MCF 10A (cell line): ENCODE data around the gene ELF1. TPM values are rescaled to one million over a fixed set of nuclear protein-coding genes. Genes with fewer than 3 reads are reported as not detected.
A peak's percentile ranks its signal among the peaks of the same experiment; 100 is the strongest.

ENCODE experiments used
- BruUV-seq: library from RNA; stranded (reverse); fragments of 400-500 nt; replicated peaks from 2 replicates; lab custom pipeline; 2021; lab: Mats Ljungman, UMichigan
- CTCF ChIA-PET: fragments of 300-600 bp; sonication (Branson Sonifier 250); formaldehyde crosslinking; extraction: SDS; loops from one replicate; lab custom pipeline; 2021; ENCODE audit warnings: antibody characterized with exemption, inconsistent platforms; lab: Yijun Ruan, JAX
- POLR2A ChIA-PET: fragments of 300-600, 350-650 bp; sonication (Branson Sonifier 250); formaldehyde crosslinking; extraction: SDS; loops from one replicate; lab custom pipeline; 2020; ENCODE audit warnings: antibody characterized with exemption, inconsistent platforms; lab: Yijun Ruan, JAX
- DNase-seq: peaks from one replicate; pipeline ENCODE4 v3.0.0-alpha.2; 2018; ENCODE audit not compliant: unreplicated experiment
- H3K27ac Mint-ChIP-seq: one replicate; pipeline ENCODE4 v1.8.0; 2022; ENCODE audit warnings: mild to moderate bottlenecking, low read depth, mixed read lengths; ENCODE audit not compliant: unreplicated experiment
- H3K27me3 Mint-ChIP-seq: one replicate; pipeline ENCODE4 v1.8.0; 2022; ENCODE audit warnings: mixed read lengths; ENCODE audit not compliant: insufficient read depth, unreplicated experiment
- H3K36me3 Mint-ChIP-seq: one replicate; pipeline ENCODE4 v1.8.0; 2022; ENCODE audit warnings: mild to moderate bottlenecking, moderate library complexity, mixed read lengths; ENCODE audit not compliant: insufficient read depth, unreplicated experiment
- H3K4me1 Mint-ChIP-seq: one replicate; pipeline ENCODE4 v1.8.0; 2022; ENCODE audit warnings: mixed read lengths; ENCODE audit not compliant: insufficient read depth, unreplicated experiment
- H3K4me3 Mint-ChIP-seq: one replicate; pipeline ENCODE4 v1.8.0; 2022; ENCODE audit warnings: mild to moderate bottlenecking, moderate library complexity, mixed read lengths; ENCODE audit not compliant: unreplicated experiment
- H3K9me3 Mint-ChIP-seq: one replicate; pipeline ENCODE4 v1.8.0; 2022; ENCODE audit warnings: mixed read lengths; ENCODE audit not compliant: unreplicated experiment
- intact Hi-C: fragments of 100-400 bp; cut with micrococcal nuclease; formaldehyde crosslinking; loops from 2 replicates; pipeline ENCODE4 v1.14.1; 2022
- total RNA-seq: library from RNA; stranded (reverse); gene quantifications from 2 replicates; pipeline ENCODE4 v1.2.3, GENCODE V29; 2022
- TF ChIP-seq, protein P1 (sequence below): fragments of 200-600 bp; IDR thresholded peaks from one replicate; pipeline ENCODE4 v1.8.0; 2022; ENCODE audit warnings: antibody characterized with exemption, mild to moderate bottlenecking; ENCODE audit not compliant: unreplicated experiment

The ELF1 gene
- total RNA-seq, 1 experiment from 2014 or later, result 73.7 TPM

DNA sequence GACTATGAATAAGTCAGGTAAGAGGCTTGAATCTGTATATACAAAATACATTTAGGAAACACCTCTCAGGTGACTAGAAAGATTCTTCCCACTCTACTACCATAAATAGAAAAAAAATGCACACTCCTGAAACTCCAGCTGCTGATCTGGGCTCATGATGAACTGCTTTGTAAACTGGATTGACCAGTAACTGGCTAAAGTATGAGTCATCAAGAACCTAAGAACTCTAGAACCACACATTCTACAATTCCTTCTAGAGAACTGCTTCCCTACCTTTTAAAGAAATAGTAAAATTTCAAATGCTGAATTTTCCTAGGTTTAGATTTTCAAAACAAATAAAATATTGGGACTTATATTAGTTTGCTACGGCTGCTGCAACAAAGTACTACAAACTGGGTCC lies 55.2 kb downstream of the ELF1 start:
- BruUV-seq, result no TSS peak
- Mint-ChIP-seq H3K4me1 (peaks cover 25% of the 10 kb centered on the region), H3K36me3 (peaks cover 13% of the 10 kb centered on the region), H3K9me3 (no peaks in the 10 kb centered on the region), H3K27ac (peak overlapping the region; percentile 16), H3K4me3 (no peak overlapping the region), H3K27me3 (no peaks in the 10 kb centered on the region)
- ChIA-PET POLR2A (interaction anchor here (0.7 kb wide), 2 partner anchors 9 to 54 kb away, joined by 3 to 5 read pairs; no protein-coding TSS in a partner anchor), CTCF (interaction anchor here (0.6 kb wide), 1 partner anchor 1711 kb away, joined by 3 read pairs; no protein-coding TSS in a partner anchor)
- intact Hi-C loops, result no loop called here
- peak; percentile 44 for DNase-seq
- TF ChIP-seq, protein P1, sequence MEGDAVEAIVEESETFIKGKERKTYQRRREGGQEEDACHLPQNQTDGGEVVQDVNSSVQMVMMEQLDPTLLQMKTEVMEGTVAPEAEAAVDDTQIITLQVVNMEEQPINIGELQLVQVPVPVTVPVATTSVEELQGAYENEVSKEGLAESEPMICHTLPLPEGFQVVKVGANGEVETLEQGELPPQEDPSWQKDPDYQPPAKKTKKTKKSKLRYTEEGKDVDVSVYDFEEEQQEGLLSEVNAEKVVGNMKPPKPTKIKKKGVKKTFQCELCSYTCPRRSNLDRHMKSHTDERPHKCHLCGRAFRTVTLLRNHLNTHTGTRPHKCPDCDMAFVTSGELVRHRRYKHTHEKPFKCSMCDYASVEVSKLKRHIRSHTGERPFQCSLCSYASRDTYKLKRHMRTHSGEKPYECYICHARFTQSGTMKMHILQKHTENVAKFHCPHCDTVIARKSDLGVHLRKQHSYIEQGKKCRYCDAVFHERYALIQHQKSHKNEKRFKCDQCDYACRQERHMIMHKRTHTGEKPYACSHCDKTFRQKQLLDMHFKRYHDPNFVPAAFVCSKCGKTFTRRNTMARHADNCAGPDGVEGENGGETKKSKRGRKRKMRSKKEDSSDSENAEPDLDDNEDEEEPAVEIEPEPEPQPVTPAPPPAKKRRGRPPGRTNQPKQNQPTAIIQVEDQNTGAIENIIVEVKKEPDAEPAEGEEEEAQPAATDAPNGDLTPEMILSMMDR, result no peak

DNA sequence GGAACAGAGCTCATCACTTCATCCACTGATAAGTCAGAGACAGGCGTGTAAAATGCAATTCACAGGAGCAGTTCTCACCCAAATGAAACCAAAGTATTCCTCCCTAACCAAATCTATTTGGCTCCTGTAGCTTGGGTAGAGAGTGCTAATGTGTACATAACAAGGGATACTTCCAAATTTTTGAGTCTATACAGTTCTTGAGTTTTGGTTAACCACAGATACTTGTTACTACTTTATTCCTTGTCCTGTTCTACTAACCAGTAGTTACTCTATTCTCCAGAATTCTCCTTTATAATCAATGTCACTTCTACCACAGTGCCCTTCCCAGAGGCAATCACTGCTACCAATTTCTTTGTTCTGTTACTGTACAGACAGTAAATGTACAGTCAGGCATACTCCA lies 57.3 kb downstream of the ELF1 start:
- Mint-ChIP-seq H3K27me3 (no peaks in the 10 kb centered on the region), H3K36me3 (peaks cover 34% of the 10 kb centered on the region), H3K9me3 (no peaks in the 10 kb centered on the region), H3K27ac (peak overlapping the region; percentile 21), H3K4me1 (peaks cover 21% of the 10 kb centered on the region), H3K4me3 (no peak overlapping the region)
- no peak for DNase-seq
- POLR2A ChIA-PET, result interaction anchor here (0.6 to 1.0 kb wide), 2 partner anchors 11 to 376 kb away, joined by 3 read pairs; no protein-coding TSS in a partner anchor
- TF ChIP-seq, protein P1, result no peak
- intact Hi-C loops, result no loop called here
- CTCF ChIA-PET, result interaction anchor here (0.7 to 1.0 kb wide), 2 partner anchors 92 to 624 kb away, joined by 3 read pairs; no protein-coding TSS in a partner anchor
- BruUV-seq, result no TSS peak

DNA sequence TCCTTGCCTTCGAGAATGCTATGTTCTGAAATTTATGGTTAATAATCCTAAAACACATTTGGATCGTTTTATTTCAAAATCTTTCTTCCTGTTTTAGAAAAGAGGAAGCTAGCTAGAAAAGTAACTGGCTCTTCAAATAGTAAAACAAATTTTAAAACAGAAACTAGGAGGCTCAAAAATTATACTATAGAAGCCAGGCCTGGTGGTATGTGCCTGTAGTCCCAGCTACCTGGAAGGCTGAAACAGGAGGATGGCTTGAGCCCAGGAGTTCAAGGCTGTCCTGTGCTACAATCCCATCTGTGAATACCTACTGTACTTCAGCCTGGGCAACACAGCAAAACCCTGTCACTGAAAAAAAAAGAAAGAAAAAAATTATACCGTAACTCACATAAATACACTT lies 57.9 kb downstream of the ELF1 start:
- POLR2A ChIA-PET, result interaction anchor here (1.0 kb wide), 1 partner anchor 12 kb away, joined by 3 read pairs; no protein-coding TSS in a partner anchor
- TF ChIP-seq, protein P1, result no peak
- Mint-ChIP-seq H3K27me3 (no peaks in the 10 kb centered on the region), H3K9me3 (no peaks in the 10 kb centered on the region), H3K4me1 (peaks cover 21% of the 10 kb centered on the region), H3K36me3 (peaks cover 40% of the 10 kb centered on the region), H3K27ac (peak overlapping the region; percentile 21), H3K4me3 (no peak overlapping the region)
- no TSS peak for BruUV-seq
- no peak for DNase-seq
- intact Hi-C loops, result no loop called here
- CTCF ChIA-PET, result interaction anchor here (0.7 to 1.0 kb wide), 3 partner anchors 34 to 624 kb away, joined by 3 read pairs; no protein-coding TSS in a partner anchor

DNA sequence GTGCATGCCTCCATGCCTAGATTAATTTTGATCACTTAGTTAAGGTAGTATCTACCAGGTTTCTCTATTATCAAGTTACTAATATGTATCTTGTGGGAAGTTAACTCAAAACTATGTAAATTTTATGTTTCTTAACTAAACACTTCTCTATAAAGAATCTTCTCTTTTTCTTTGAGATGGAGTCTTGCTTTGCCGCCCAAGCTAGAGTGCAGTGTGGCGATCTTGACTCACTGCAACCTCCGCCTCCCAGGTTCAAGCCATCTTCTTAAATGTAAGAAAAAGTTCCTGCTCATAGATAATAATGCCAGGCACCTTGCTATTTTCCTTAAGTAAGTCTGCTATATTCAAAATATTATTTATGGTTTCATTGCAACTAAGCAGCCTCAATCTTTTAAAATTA lies 58.4 kb downstream of the ELF1 start:
- H3K27me3 Mint-ChIP-seq, result no peaks in the 10 kb centered on the region
- H3K9me3 Mint-ChIP-seq, result no peaks in the 10 kb centered on the region
- no TSS peak for BruUV-seq
- CTCF ChIA-PET, result interaction anchor here (0.7 kb wide), 1 partner anchor 34 kb away, joined by 3 read pairs; no protein-coding TSS in a partner anchor
- no peak overlapping the region for H3K4me3 Mint-ChIP-seq
- POLR2A ChIA-PET, result no interaction called here
- peaks cover 21% of the 10 kb centered on the region for H3K4me1 Mint-ChIP-seq
- intact Hi-C loops, result no loop called here
- no peak for DNase-seq
- TF ChIP-seq, protein P1, result no peak
- no peak overlapping the region for H3K27ac Mint-ChIP-seq
- H3K36me3 Mint-ChIP-seq, result peaks cover 43% of the 10 kb centered on the region
